ENCODE data around the gene CSK.

CSK gene

DNA sequence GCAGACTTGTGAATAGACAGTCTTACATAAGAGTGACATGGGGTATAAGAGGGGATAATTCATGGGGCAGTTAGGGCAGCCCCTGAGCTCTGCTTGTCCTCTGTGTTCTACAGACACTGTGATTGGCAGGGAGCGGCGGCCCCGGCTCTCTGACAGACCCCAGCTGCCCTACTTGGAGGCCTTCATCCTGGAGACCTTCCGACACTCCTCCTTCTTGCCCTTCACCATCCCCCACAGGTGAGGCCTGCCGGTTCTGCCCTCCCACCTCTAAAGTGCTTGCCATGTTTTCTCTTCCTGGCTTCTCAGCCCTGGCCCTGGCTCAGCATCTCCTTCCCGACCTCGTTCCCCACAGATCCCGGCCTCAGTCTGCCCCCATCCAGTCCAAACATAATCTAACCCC, 29.9 kb upstream of the CSK start:
- Histone ChIP-seq H4K20me1 (ENCODE audit: insufficient read depth, low read length, poor library complexity, severe bottlenecking) (no peaks in the 10 kb centered on the region), H3K4me2 (ENCODE audit: low read depth, low read length, poor library complexity, severe bottlenecking) (no peak overlapping the region), H3K9me3 (ENCODE audit: insufficient read depth, low read depth, low read length) (no peaks in the 10 kb centered on the region), H3K9ac (ENCODE audit: low read depth, low read length, poor library complexity, severe bottlenecking) (no peak overlapping the region), H3K4me1 (ENCODE audit: insufficient read depth, low read length, poor library complexity, severe bottlenecking) (no peaks in the 10 kb centered on the region), H2AFZ (ENCODE audit: low read length) (no peak overlapping the region), H3K36me3 (ENCODE audit: insufficient read depth, low read length) (no peaks in the 10 kb centered on the region), H3K9me2 (replicated peaks; ENCODE audit: low read depth, low read length) (no peaks in the 10 kb centered on the region), H3K27me3 (ENCODE audit: insufficient read depth, low read length, poor library complexity, severe bottlenecking) (no peaks in the 10 kb centered on the region), H3K4me3 (ENCODE audit: low read length, poor library complexity, severe bottlenecking) (no peak overlapping the region), H3F3A (ENCODE audit: low read depth) (no peaks in the 10 kb centered on the region), H3K79me2 (ENCODE audit: insufficient read depth, low read length) (no peaks in the 10 kb centered on the region)
- TF ChIP-seq, protein P1, sequence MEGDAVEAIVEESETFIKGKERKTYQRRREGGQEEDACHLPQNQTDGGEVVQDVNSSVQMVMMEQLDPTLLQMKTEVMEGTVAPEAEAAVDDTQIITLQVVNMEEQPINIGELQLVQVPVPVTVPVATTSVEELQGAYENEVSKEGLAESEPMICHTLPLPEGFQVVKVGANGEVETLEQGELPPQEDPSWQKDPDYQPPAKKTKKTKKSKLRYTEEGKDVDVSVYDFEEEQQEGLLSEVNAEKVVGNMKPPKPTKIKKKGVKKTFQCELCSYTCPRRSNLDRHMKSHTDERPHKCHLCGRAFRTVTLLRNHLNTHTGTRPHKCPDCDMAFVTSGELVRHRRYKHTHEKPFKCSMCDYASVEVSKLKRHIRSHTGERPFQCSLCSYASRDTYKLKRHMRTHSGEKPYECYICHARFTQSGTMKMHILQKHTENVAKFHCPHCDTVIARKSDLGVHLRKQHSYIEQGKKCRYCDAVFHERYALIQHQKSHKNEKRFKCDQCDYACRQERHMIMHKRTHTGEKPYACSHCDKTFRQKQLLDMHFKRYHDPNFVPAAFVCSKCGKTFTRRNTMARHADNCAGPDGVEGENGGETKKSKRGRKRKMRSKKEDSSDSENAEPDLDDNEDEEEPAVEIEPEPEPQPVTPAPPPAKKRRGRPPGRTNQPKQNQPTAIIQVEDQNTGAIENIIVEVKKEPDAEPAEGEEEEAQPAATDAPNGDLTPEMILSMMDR (conservative IDR thresholded peaks at IDR 0.05; ENCODE audit: low read length), result no peak
- no peak for TF ChIP-seq EZH2phosphoT487 (IDR thresholded peaks at IDR 0.05; ENCODE audit: borderline replicate concordance)

DNA sequence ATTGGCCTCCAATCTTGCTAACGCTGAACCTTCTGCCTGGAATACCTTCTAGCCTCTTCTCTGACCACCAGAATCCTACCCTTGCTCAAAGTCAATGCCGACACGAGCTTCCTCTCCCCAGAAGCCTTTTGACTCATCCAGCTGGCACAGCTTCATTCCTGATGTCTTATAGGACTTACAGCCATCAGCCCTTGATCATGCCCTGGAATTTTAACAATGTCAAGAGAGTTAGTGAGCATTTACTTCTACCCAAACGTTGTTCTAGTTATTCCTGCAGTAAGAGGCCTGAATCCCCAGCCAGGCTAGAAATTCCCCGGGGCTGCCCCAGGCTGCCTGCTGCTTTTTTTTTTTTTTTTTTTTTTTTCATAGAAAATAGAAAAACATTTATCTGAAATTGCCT, 29.3 kb upstream of the CSK start:
- H3K79me2 ChIP-seq (ENCODE audit: insufficient read depth, low read length), result no peaks in the 10 kb centered on the region
- TF ChIP-seq EZH2phosphoT487 (IDR thresholded peaks at IDR 0.05; ENCODE audit: borderline replicate concordance), result no peak
- TF ChIP-seq, protein P1 (conservative IDR thresholded peaks at IDR 0.05; ENCODE audit: low read length), result no peak
- no peaks in the 10 kb centered on the region for H3K4me1 ChIP-seq (ENCODE audit: insufficient read depth, low read length, poor library complexity, severe bottlenecking)
- no peak overlapping the region for H3K4me3 ChIP-seq (ENCODE audit: low read length, poor library complexity, severe bottlenecking)
- no peaks in the 10 kb centered on the region for H3K27me3 ChIP-seq (ENCODE audit: insufficient read depth, low read length, poor library complexity, severe bottlenecking)
- H3K36me3 ChIP-seq (ENCODE audit: insufficient read depth, low read length), result no peaks in the 10 kb centered on the region
- H2AFZ ChIP-seq (ENCODE audit: low read length), result no peak overlapping the region
- no peak overlapping the region for H3K4me2 ChIP-seq (ENCODE audit: low read depth, low read length, poor library complexity, severe bottlenecking)
- no peaks in the 10 kb centered on the region for H3K9me2 ChIP-seq (replicated peaks; ENCODE audit: low read depth, low read length)
- H4K20me1 ChIP-seq (ENCODE audit: insufficient read depth, low read length, poor library complexity, severe bottlenecking), result no peaks in the 10 kb centered on the region
- H3K9ac ChIP-seq (ENCODE audit: low read depth, low read length, poor library complexity, severe bottlenecking), result no peak overlapping the region
- H3K9me3 ChIP-seq (ENCODE audit: insufficient read depth, low read depth, low read length), result no peaks in the 10 kb centered on the region
- H3F3A ChIP-seq (ENCODE audit: low read depth), result no peaks in the 10 kb centered on the region

DNA sequence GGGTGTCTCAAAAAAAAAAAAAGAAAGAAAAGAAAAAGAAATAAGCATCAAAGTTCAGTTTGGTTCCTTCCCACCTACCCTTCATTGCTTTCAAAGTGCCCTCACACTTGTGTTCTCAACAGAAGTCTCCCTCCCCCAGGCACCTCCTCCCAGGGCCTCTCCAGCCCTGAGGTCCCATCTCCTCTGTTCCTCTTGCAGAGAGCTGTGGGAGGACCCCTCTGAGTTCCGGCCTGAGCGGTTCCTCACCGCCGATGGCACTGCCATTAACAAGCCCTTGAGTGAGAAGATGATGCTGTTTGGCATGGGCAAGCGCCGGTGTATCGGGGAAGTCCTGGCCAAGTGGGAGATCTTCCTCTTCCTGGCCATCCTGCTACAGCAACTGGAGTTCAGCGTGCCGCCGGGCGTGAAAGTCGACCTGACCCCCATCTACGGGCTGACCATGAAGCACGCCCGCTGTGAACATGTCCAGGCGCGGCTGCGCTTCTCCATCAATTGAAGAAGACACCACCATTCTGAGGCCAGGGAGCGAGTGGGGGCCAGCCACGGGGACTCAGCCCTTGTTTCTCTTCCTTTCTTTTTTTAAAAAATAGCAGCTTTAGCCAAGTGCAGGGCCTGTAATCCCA, 27.2 kb upstream of the CSK start:
- Histone ChIP-seq H3K27me3 (ENCODE audit: insufficient read depth, low read length, poor library complexity, severe bottlenecking) (no peaks in the 10 kb centered on the region), H3K4me1 (ENCODE audit: insufficient read depth, low read length, poor library complexity, severe bottlenecking) (no peaks in the 10 kb centered on the region), H3K4me3 (ENCODE audit: low read length, poor library complexity, severe bottlenecking) (no peak overlapping the region), H4K20me1 (ENCODE audit: insufficient read depth, low read length, poor library complexity, severe bottlenecking) (no peaks in the 10 kb centered on the region), H3F3A (ENCODE audit: low read depth) (no peaks in the 10 kb centered on the region), H3K9me2 (replicated peaks; ENCODE audit: low read depth, low read length) (no peaks in the 10 kb centered on the region), H3K79me2 (ENCODE audit: insufficient read depth, low read length) (no peaks in the 10 kb centered on the region), H3K4me2 (ENCODE audit: low read depth, low read length, poor library complexity, severe bottlenecking) (no peak overlapping the region), H3K9me3 (ENCODE audit: insufficient read depth, low read depth, low read length) (no peaks in the 10 kb centered on the region), H3K9ac (ENCODE audit: low read depth, low read length, poor library complexity, severe bottlenecking) (no peak overlapping the region), H2AFZ (ENCODE audit: low read length) (no peak overlapping the region; the same call in 1 of the 2 replicates), H3K36me3 (ENCODE audit: insufficient read depth, low read length) (no peaks in the 10 kb centered on the region)
- TF ChIP-seq, protein P1 (conservative IDR thresholded peaks at IDR 0.05; ENCODE audit: low read length), result no peak
- TF ChIP-seq EZH2phosphoT487 (IDR thresholded peaks at IDR 0.05; ENCODE audit: borderline replicate concordance), result no peak
